GM06990 (cell line): ENCODE measurements around the gene CCNY.

Experiments used
- DNase-seq: peaks from one replicate; pipeline ENCODE4 v3.0.0-alpha.2; 2011; ENCODE audit not compliant: insufficient read length; ENCODE audit errors: extremely low read depth
- H3K27me3 ChIP-seq: replicated peaks from 2 replicates; pipeline ENCODE4 v1.6.0; 2011; ENCODE audit warnings: low read length; ENCODE audit not compliant: control insufficient read depth, insufficient read depth
- H3K36me3 ChIP-seq: 2 replicates; pipeline ENCODE4 v1.5.1; 2011; ENCODE audit warnings: low read length; ENCODE audit not compliant: control insufficient read depth, insufficient read depth
- H3K4me3 ChIP-seq: replicated peaks from 2 replicates; pipeline ENCODE4 v1.5.1; 2011; ENCODE audit warnings: low read depth, mild to moderate bottlenecking, control low read depth, low read length
- TF ChIP-seq, protein P1 (sequence below): IDR thresholded peaks from 2 replicates; pipeline ENCODE4 v1.5.1; 2011; ENCODE audit warnings: low read length, control low read depth, mild to moderate bottlenecking, inconsistent platforms; ENCODE audit not compliant: insufficient read depth, poor library complexity, severe bottlenecking

Gene CCNY

DNA sequence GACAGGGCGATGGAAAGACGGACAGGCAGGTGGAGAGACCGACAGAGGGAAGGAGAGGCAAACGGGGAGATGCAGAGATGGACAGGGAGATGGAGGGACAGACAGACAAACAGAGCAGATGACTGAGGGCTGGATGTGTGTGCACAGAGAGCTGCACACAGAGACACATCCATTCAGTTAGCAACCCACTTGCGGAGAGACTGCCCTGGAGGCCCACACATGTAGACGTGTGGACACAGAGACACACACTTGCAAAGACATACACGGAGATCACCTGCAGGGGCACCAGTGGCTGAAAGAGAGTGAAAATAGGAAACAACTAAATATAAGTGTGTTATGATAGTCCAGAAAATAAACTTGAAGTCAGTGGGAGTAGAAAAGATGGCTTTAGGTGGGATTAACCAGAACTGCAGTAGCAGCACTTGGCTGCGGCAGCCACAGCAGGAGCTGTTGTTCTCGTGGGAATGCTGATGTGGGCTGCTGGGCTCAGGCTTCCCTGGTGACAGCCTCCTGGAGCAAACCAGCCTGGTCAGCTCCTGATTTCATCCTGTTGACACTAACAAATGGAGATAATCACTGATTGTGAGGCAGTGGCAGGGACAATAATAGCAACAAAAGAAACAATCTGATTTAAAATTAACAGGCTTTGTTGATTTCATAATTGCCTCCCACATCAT is 134.1 kb downstream of the CCNY start:
- TF ChIP-seq, protein P1, sequence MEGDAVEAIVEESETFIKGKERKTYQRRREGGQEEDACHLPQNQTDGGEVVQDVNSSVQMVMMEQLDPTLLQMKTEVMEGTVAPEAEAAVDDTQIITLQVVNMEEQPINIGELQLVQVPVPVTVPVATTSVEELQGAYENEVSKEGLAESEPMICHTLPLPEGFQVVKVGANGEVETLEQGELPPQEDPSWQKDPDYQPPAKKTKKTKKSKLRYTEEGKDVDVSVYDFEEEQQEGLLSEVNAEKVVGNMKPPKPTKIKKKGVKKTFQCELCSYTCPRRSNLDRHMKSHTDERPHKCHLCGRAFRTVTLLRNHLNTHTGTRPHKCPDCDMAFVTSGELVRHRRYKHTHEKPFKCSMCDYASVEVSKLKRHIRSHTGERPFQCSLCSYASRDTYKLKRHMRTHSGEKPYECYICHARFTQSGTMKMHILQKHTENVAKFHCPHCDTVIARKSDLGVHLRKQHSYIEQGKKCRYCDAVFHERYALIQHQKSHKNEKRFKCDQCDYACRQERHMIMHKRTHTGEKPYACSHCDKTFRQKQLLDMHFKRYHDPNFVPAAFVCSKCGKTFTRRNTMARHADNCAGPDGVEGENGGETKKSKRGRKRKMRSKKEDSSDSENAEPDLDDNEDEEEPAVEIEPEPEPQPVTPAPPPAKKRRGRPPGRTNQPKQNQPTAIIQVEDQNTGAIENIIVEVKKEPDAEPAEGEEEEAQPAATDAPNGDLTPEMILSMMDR, result no peak
- DNase-seq, result no peak
- Histone ChIP-seq H3K4me3 (no peak overlapping the region), H3K36me3 (no peaks in the 10 kb centered on the region; the same call in 1 of the 2 replicates), H3K27me3 (no peaks in the 10 kb centered on the region)

DNA sequence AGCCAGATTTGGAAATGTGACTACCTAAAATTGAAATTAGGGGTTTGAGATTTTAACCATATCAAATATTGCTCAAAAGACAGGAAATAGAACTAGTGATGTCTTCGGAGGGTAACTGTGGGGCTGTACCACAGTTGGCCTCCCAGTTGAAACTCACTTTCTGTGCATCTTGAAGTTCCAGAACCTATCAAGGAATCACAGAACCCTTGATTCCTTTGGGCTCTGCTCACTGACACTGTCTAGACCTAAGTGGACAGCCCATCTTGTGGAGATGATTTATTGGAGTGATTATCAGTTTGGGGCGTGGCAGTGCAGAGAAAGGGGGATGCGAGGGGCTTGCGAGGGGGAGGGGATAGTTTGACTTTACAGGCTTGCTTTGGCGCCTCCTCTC is 134.6 kb downstream of the CCNY start:
- no peaks in the 10 kb centered on the region for H3K27me3 ChIP-seq
- DNase-seq, result no peak
- no peak overlapping the region for H3K4me3 ChIP-seq
- H3K36me3 ChIP-seq, result no peaks in the 10 kb centered on the region; the same call in 1 of the 2 replicates
- TF ChIP-seq, protein P1, result no peak

DNA sequence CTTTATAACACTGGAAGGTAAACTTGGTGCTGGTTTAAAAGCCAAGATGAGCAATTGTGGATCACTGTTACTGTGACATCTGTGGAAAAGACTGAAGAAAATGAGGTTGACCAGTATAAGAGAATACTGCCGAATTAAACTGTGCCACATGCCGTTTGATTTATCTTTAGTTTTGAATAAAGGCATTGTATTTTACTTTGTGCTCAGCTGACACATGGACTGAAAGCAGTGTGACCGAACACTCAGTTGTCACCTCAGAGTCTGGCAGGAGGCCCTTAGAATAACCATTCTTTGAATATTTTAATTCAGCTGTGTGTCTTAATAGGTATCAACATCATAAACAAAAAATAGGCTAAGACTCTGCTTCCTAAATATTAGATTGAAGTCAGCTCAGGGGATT is 135.1 kb downstream of the CCNY start:
- TF ChIP-seq, protein P1, result no peak
- Histone ChIP-seq H3K27me3 (no peaks in the 10 kb centered on the region), H3K4me3 (no peak overlapping the region), H3K36me3 (no peaks in the 10 kb centered on the region; the same call in 1 of the 2 replicates)
- DNase-seq, result no peak

GRCh38 chr10:35480142-35480541 is 143.8 kb downstream of the CCNY start:
- no peak for DNase-seq
- no peak overlapping the region for H3K4me3 ChIP-seq
- H3K36me3 ChIP-seq, result no peaks in the 10 kb centered on the region
- TF ChIP-seq, protein P1, result no peak
- H3K27me3 ChIP-seq, result no peaks in the 10 kb centered on the region

DNA sequence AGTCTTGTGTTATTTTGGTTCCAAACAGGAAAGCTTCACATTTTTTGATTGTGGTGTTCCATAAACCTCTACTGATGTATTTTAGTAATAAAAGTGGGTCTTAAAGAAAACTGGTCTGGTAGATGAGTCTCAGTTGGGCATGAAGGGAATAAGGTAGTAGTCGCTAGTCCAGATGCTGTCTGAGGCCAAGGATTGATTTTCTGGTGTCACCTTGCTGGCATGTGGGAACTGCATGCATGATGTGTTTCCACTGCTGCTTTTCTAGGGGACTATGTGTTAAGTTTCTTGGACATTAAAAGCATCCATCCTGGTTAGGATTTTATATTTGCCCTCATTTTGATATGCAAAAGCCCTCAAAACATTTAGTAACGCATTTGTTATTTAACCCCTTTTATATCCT is 145.1 kb downstream of the CCNY start:
- DNase-seq, result no peak
- no peaks in the 10 kb centered on the region for H3K27me3 ChIP-seq
- TF ChIP-seq, protein P1, result no peak
- H3K36me3 ChIP-seq, result no peaks in the 10 kb centered on the region
- H3K4me3 ChIP-seq, result no peak overlapping the region
